22Rv1 (cell line): ENCODE measurements around the gene SLU7.

Experiments
- CTCF ChIP-seq: fragments of 450-650 bp; IDR thresholded peaks from 2 replicates; pipeline ENCODE4 v1.5.1; 2017; ENCODE audit warnings: mild to moderate bottlenecking
- ZFX ChIP-seq: fragments of 450-650 bp; IDR thresholded peaks from 2 replicates; pipeline ENCODE4 v1.6.1; 2017; ENCODE audit warnings: antibody characterized with exemption, borderline replicate concordance

GRCh38 chr5:160463227-160463626 lies 44.3 kb upstream of the SLU7 start:
- TF ChIP-seq CTCF = no peak
- no peak for TF ChIP-seq ZFX
